WTC11 (cell line): Measurements from ENCODE around the gene SMAD3. TPM values are rescaled to one million over a fixed set of nuclear protein-coding genes. Genes with fewer than 3 reads are reported as not detected.

Source experiments
- ATAC-seq: fragments of 200-7000 bp; cut with Tn5 transposase; 2 replicates; pipeline ENCODE4 v1.10.0; 2021; ENCODE audit warnings: mild to moderate bottlenecking, moderate library complexity
- CTCF ChIA-PET: fragments of 300-600 bp; sonication (Branson Sonifier 250); formaldehyde crosslinking; loops from one replicate; lab custom pipeline; 2021; ENCODE audit warnings: antibody characterized with exemption; lab: Charles Lee
- POLR2A ChIA-PET: fragments of 350-600 bp; sonication (Branson Sonifier 250); formaldehyde crosslinking; loops from one replicate; lab custom pipeline; 2021; ENCODE audit warnings: antibody characterized with exemption; lab: Charles Lee
- DNase-seq: peaks from one replicate; pipeline ENCODE4 v3.0.0; 2021; ENCODE audit warnings: low spot score
- H3K27ac Mint-ChIP-seq: 2 replicates; pipeline ENCODE4 v1.8.0; 2021; ENCODE audit warnings: mixed read lengths
- H3K27me3 Mint-ChIP-seq: 2 replicates; pipeline ENCODE4 v1.8.0; 2021; ENCODE audit warnings: low read depth, mild to moderate bottlenecking, moderate library complexity, mixed read lengths
- H3K36me3 Mint-ChIP-seq: 2 replicates; pipeline ENCODE4 v1.8.0; 2021; ENCODE audit warnings: mixed read lengths
- H3K4me1 Mint-ChIP-seq: 2 replicates; pipeline ENCODE4 v1.8.0; 2022; ENCODE audit warnings: mixed read lengths
- H3K4me3 Mint-ChIP-seq: 2 replicates; pipeline ENCODE4 v1.8.0; 2021; ENCODE audit warnings: mild to moderate bottlenecking, moderate library complexity, mixed read lengths
- H3K9me3 Mint-ChIP-seq: 2 replicates; pipeline ENCODE4 v1.8.0; 2021; ENCODE audit warnings: mixed read lengths
- CBFB ChIP-seq: sonication (generic); formaldehyde crosslinking; IDR thresholded peaks from 2 replicates; pipeline ENCODE4 v1.8.1; 2022; ENCODE audit warnings: mild to moderate bottlenecking, low read depth, missing genetic modification reagents
- CREB1 ChIP-seq: sonication (generic); formaldehyde crosslinking; IDR thresholded peaks from 2 replicates; pipeline ENCODE4 v1.8.0; 2023; ENCODE audit warnings: mild to moderate bottlenecking, missing genetic modification reagents
- CTCF ChIP-seq: fragments of 200-600 bp; IDR thresholded peaks from 2 replicates; pipeline ENCODE4 v1.8.0; 2022; ENCODE audit warnings: antibody characterized with exemption
- E2F5 ChIP-seq: sonication (generic); formaldehyde crosslinking; IDR thresholded peaks from 2 replicates; pipeline ENCODE4 v1.8.1; 2022; ENCODE audit warnings: mild to moderate bottlenecking, moderate library complexity, missing genetic modification reagents
- ELF4 ChIP-seq: sonication (generic); formaldehyde crosslinking; IDR thresholded peaks from 2 replicates; pipeline ENCODE4 v1.8.1; 2022; ENCODE audit warnings: low read depth, mild to moderate bottlenecking, moderate library complexity, missing genetic modification reagents
- ESRRA ChIP-seq: sonication (generic); formaldehyde crosslinking; IDR thresholded peaks from 2 replicates; pipeline ENCODE4 v1.8.1; 2022; ENCODE audit warnings: mild to moderate bottlenecking, missing genetic modification reagents, borderline replicate concordance
- FOXK1 ChIP-seq: sonication (generic); formaldehyde crosslinking; IDR thresholded peaks from 2 replicates; pipeline ENCODE4 v1.8.0; 2022; ENCODE audit warnings: mild to moderate bottlenecking, moderate library complexity, missing genetic modification reagents
- FOXP4 ChIP-seq: sonication (generic); formaldehyde crosslinking; IDR thresholded peaks from 2 replicates; pipeline ENCODE4 v1.8.0; 2022; ENCODE audit warnings: mild to moderate bottlenecking, missing genetic modification reagents
- GTF2I ChIP-seq: fragments of 250-450 bp; sonication (Bioruptor Pico); conservative IDR thresholded peaks from 2 replicates; pipeline ENCODE4 v1.4.0; 2021; ENCODE audit warnings: mild to moderate bottlenecking
- HMGA2 ChIP-seq: fragments of 250-450 bp; sonication (Bioruptor Pico); IDR thresholded peaks from 2 replicates; pipeline ENCODE4 v1.4.0; 2021; ENCODE audit warnings: mild to moderate bottlenecking, moderate library complexity
- HMGXB4 ChIP-seq: sonication (generic); formaldehyde crosslinking; IDR thresholded peaks from 2 replicates; pipeline ENCODE4 v1.8.1; 2023; ENCODE audit warnings: mild to moderate bottlenecking, moderate library complexity, missing genetic modification reagents
- IRF2 ChIP-seq: sonication (generic); formaldehyde crosslinking; IDR thresholded peaks from 2 replicates; pipeline ENCODE4 v1.8.0; 2022; ENCODE audit warnings: low read depth, missing genetic modification reagents, borderline replicate concordance
- JUN ChIP-seq: sonication (generic); formaldehyde crosslinking; IDR thresholded peaks from 2 replicates; pipeline ENCODE4 v1.8.0; 2023; ENCODE audit warnings: mild to moderate bottlenecking, missing genetic modification reagents
- NR3C1 ChIP-seq: sonication (generic); formaldehyde crosslinking; conservative IDR thresholded peaks from 2 replicates; pipeline ENCODE4 v1.8.1; 2023; ENCODE audit warnings: low read depth, mild to moderate bottlenecking, missing genetic modification reagents
- SMAD3 ChIP-seq: sonication (generic); formaldehyde crosslinking; IDR thresholded peaks from 2 replicates; pipeline ENCODE4 v1.8.0; 2022; ENCODE audit warnings: missing genetic modification reagents, mild to moderate bottlenecking, borderline replicate concordance
- SP1 ChIP-seq: sonication (generic); formaldehyde crosslinking; conservative IDR thresholded peaks from 2 replicates; pipeline ENCODE4 v1.8.1; 2022; ENCODE audit warnings: missing genetic modification reagents
- STAT6 ChIP-seq: sonication (generic); formaldehyde crosslinking; conservative IDR thresholded peaks from 2 replicates; pipeline ENCODE4 v1.8.1; 2023; ENCODE audit warnings: mild to moderate bottlenecking, low read depth, missing genetic modification reagents, moderate library complexity
- TCF7 ChIP-seq: sonication (generic); formaldehyde crosslinking; IDR thresholded peaks from 2 replicates; pipeline ENCODE4 v1.8.0; 2022; ENCODE audit warnings: mild to moderate bottlenecking, low read depth, missing genetic modification reagents, moderate library complexity
- ZMAT4 ChIP-seq: fragments of 250-450 bp; sonication (Bioruptor Pico); IDR thresholded peaks from 2 replicates; pipeline ENCODE4 v1.9.0; 2021; ENCODE audit warnings: mild to moderate bottlenecking
- ZNF121 ChIP-seq: sonication (generic); formaldehyde crosslinking; IDR thresholded peaks from 2 replicates; pipeline ENCODE4 v1.8.0; 2023; ENCODE audit warnings: missing genetic modification reagents
- ZNF232 ChIP-seq: sonication (generic); formaldehyde crosslinking; IDR thresholded peaks from 2 replicates; pipeline ENCODE4 v1.8.0; 2022; ENCODE audit warnings: mild to moderate bottlenecking, missing genetic modification reagents
- ZNF317 ChIP-seq: sonication (generic); formaldehyde crosslinking; IDR thresholded peaks from 2 replicates; pipeline ENCODE4 v1.8.1; 2023; ENCODE audit warnings: low read depth, mild to moderate bottlenecking, moderate library complexity, missing genetic modification reagents, borderline replicate concordance
- total RNA-seq: library from RNA; stranded (reverse); gene quantifications from 3 replicates; pipeline ENCODE4 v1.2.3, GENCODE V29; 2021

The SMAD3 gene
- total RNA-seq, 1 experiment from 2014 or later, result 34.6 TPM

GRCh38 chr15:67192185-67192820 lies 126.9 kb downstream of the SMAD3 start:
- peaks cover 30% of the 10 kb centered on the region for H3K36me3 Mint-ChIP-seq
- ATAC-seq (no peak), DNase-seq (no peak)
- TF ChIP-seq HMGA2 (CRISPR knock-in tag) (no peak), SP1 (no peak)
- no peaks in the 10 kb centered on the region for H3K27me3 Mint-ChIP-seq
- no peak overlapping the region for H3K27ac Mint-ChIP-seq
- peaks cover 3% of the 10 kb centered on the region for H3K4me1 Mint-ChIP-seq
- no peak overlapping the region for H3K4me3 Mint-ChIP-seq
- ChIA-PET POLR2A (no interaction called here), CTCF (interaction anchor here (0.9 kb wide), 1 partner anchor 246 kb away, joined by 3 read pairs; no protein-coding TSS in a partner anchor)
- no peaks in the 10 kb centered on the region for H3K9me3 Mint-ChIP-seq

- no peaks in the 10 kb centered on the region for H3K27me3 Mint-ChIP-seq
- H3K4me1 Mint-ChIP-seq, result peaks cover 3% of the 10 kb centered on the region
- ChIA-PET CTCF (no interaction called here), POLR2A (no interaction called here)
- H3K36me3 Mint-ChIP-seq, result peaks cover 26% of the 10 kb centered on the region
- DNase-seq (no peak), ATAC-seq (no peak)
- H3K4me3 Mint-ChIP-seq, result no peak overlapping the region
- TF ChIP-seq ZNF317 (CRISPR knock-in tag), result no peak
- no peak for TF ChIP-seq TCF7 (CRISPR knock-in tag)
- TF ChIP-seq ZNF121 (CRISPR knock-in tag), result no peak
- no peak for TF ChIP-seq GTF2I
- no peak for TF ChIP-seq ZMAT4 (CRISPR knock-in tag)
- TF ChIP-seq ELF4, result no peak
- no peak for TF ChIP-seq FOXK1 (CRISPR knock-in tag)
- no peak for TF ChIP-seq JUN
- TF ChIP-seq ESRRA, result no peak
- TF ChIP-seq ZNF232 (CRISPR knock-in tag), result no peak
- no peak for TF ChIP-seq FOXP4 (CRISPR knock-in tag)
- no peak for TF ChIP-seq HMGXB4
- TF ChIP-seq IRF2 (CRISPR knock-in tag), result no peak
- no peak for TF ChIP-seq CBFB (CRISPR knock-in tag)
- no peak for TF ChIP-seq NR3C1 (CRISPR knock-in tag)
- TF ChIP-seq CREB1 (CRISPR knock-in tag), result no peak
- TF ChIP-seq E2F5 (CRISPR knock-in tag), result no peak
- TF ChIP-seq STAT6 (CRISPR knock-in tag), result no peak
- TF ChIP-seq CTCF, result no peak
- TF ChIP-seq SMAD3 (CRISPR knock-in tag), result no peak
- H3K9me3 Mint-ChIP-seq, result no peaks in the 10 kb centered on the region
- no peak overlapping the region for H3K27ac Mint-ChIP-seq
Measured at GRCh38 chr15:67193223-67193990, 128.0 kb downstream of the SMAD3 start.
